ELR (cell line): ENCODE measurements around the gene DAW1.
A peak's percentile ranks its signal among the peaks of the same experiment; 100 is the strongest.

Experiments used
- DNase-seq: peaks from one replicate; pipeline ENCODE4 v3.0.0-alpha.2; 2015; ENCODE audit warnings: low read depth

Gene DAW1

DNA sequence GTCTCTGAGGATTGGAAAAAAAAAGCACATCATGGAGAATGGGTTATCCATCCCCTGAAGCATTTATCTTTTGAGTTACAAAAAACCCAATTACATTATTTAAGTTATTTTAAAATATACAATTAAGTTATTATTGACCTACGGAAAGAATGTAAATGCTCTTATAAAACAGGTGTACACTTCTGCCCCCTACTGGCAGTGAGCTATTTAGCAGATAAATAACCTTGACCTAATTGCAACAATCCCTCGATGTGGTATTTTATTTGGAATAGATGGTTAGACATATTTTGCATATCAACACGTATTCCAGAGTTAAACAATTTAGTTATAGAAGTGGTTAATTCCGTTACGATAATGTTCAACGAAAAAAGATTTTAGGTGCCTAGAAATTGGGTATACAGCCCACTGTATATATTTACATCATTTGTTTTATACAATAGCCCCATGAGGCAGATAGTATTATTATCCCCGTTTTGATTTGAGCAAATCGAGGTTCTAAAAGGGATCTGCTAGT is 9.1 kb upstream of the DAW1 start:
- peak; percentile 65 for DNase-seq

DNA sequence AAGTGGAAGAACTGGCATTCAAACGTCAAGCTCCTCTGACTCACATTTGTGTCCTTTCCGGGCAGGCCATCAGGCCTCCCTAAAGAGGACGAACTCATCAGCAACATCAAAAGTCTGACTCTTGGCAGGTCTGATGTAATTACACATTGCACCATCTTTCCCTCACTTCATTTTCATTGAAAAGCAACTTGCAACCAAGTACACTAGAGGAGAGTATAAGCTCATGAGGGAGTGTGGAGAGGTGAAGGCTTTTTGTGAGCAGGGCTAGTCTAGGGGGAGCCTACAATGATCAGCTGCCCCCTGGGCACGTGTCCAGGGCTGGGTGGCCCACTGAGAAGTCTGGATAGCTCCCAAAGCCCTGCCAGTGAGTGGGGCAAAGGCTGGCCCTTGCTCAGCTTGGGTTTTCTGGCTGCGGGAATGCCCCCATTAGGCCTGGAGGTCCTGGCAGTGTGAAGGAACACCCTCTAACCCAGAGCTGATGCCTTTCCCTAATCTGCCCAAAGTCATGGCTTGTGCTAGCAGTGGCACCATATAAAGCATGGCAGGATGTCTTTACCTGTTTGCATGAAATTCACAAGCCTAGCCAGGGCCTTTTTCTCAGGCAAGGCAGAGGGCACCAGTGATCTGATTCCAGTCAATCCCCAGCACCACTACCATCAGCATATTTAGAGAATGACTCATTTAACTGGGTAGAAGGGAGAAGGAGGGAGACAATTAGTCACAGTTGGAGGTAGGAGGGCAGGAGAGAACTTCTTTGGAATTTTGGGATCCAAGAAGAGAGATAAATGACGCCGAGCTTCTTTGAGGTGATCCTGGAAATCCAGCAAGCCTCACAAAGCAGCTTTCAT is 8.5 kb upstream of the DAW1 start:
- DNase-seq = peak; percentile 93

DNA sequence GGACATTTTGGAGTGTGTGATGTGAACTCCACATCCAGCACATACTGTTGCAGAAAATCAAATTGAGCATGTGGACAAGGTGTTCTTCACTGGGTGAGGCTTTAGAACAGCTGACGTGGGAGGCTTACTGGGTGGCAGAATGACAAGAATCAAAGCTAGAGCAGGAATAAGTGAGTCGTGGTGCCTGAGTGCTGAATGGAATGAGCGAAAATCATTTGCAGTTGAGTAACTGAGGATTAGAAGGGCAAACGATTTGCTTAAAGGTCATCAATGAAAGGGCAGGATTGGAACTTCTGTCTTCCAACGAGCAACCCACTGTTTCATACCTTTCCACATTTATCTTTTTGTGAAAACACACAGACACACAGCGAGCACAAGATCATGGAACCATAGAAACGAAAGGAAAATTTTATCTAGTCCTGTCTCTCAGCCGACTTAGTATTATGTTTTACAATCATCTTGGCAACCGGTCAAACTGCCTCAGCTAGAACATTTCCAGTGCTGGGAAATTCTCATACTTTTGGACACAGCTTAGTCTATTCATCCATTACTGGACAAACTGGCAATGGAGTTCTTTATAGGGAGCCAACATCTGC is 7.2 kb upstream of the DAW1 start:
- DNase-seq = no peak

DNA sequence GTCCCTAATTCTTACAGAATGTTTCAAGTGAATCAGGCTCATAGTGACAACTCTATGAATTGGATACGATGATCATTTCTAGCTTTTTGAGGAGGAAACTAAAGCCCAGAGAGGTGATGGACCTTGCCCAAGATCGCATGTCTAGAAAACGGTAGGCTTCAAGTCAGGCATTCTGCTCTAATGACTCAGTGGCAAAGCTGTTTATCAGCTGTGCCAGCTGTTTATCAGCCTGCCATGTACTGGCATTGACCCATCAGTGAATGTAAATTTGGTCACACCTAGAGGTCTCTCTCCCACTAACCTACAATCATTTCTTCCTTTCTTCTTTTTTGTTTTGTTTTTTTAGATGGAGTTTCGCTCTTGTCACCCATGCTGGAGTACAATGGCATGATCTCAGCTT is 6.1 kb upstream of the DAW1 start:
- DNase-seq = no peak

DNA sequence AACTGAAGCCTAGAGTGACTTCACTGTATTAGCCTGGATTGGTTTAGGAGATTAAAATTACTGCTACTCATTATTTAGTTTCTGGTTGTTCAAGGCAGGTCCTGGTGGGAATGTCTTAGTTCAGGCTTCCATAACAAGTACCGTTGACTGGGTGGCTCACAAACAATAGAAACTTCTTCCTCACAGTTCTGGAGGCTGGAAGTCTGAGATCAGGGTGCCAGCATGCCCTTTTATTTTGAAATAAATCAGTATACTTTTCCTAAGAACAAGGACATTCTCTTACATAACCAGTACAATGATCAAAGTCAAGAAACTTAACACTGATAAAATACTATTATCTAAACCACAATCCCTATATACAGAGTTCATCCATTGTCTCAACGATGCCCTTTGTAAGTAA is 4.0 kb upstream of the DAW1 start:
- no peak for DNase-seq

DNA sequence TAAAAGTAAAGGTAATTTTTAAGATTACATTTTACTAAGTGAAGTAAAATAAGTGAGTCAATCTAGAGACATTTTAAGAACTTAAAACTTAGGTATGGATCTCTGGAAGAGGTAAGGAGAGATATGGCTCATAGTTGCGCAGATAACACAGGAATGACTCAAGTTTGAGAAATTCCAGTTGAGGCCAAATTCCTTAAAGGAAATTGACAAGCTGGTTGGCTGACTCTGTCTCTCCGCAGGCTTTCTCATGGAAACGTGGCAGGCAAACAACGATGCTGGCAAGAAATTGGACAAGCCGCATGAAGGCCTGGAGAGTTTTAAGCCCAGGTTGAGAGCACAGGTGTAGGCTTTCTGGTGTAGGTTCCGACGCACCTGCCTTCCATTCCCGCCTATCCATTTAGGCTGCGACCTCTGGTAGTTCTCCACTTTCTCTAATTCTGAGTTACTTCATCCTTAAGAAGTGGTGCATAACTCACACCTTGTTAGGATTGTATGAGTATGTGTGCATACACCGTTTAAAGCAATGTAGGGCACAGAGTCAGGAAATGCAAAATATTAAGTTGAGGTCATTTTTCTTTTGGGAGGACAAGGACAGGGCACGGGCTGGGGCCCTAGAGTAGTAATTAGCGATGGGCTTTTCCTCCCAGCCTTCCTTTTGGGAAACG is 589 bp upstream of the DAW1 start:
- DNase-seq = peak; percentile 96

DNA sequence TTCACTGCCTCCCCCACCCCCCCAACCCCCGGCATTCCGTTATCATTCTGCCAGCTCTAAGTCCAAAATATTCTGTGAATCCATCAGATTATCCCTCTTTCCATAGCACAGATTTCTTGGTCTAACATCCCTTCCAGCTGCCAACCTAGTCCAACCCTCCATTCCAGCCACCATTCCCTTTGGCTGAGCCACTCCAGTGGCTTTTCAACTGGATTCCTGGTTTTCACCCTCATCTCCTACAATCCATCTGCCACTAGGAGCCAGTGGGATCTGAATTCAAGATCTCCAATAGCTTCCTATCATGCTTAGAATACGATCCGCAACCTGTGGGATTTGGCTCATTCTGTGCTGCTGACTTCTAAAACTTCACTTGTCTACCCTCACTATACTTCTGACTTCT is 1.2 kb downstream of the DAW1 start:
- no peak for DNase-seq

DNA sequence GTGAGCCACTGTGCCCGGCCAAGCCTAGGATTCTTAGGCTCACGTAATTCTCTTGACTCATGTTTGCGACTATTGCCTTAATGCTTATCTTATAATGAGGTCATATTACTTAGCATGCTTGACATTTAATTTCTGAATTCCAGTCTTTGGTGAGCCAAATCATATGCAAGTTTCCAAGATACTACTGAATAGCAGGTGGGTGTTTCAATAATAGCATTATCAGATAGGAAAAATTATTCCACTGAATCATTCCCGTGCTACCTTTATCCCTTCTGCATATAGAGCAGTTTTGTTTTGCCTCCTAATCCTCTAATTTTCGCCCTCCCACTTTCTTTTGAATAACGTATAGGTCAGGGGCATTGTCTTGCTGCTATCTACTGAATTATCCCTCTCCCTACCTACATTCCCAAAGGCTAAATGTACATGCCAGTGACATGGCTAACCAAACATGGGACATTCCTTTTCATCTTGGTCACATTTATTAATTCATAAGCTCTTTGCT is 4.9 kb downstream of the DAW1 start:
- peak; percentile 43 for DNase-seq

DNA sequence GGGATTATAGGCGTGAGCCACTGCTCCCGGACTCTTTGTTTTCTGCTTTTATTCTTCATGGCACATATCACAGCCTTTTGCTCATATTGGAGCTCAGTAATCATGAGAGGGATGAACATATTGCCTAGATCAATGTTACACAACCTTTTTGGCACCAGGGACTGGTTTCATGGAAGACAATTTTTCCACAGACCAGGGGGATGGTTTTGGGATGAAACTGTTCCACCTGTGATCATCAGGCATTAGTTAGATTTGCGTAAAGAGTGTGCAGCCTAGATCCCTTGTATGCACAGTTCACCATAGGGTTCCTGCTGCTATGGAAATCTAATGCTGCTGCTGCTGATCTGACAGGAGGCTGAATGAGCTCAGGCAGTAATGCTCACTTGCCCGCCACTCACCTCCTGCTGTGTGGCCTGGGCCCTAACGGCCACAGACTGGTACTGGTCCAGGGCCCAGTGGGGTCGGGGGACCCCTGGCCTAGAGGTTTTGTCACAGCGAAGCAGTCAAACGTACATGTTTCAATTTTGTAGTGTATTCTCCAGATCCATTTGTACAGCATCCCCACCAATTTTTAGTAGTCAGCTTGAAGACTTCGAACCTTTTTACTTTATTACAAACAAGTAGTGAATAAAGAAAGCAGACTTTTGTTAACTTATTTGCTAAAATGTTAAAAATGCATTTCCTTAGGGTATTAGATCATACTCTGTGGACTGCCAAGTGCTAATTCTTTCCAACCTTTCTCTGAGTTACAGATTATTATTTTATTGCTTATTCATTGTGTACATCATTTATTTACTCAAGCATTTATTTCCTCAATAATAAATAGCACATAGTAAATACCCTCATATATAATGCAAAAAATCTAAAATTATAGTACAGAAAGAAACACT is 6.2 kb downstream of the DAW1 start:
- DNase-seq = no peak

DNA sequence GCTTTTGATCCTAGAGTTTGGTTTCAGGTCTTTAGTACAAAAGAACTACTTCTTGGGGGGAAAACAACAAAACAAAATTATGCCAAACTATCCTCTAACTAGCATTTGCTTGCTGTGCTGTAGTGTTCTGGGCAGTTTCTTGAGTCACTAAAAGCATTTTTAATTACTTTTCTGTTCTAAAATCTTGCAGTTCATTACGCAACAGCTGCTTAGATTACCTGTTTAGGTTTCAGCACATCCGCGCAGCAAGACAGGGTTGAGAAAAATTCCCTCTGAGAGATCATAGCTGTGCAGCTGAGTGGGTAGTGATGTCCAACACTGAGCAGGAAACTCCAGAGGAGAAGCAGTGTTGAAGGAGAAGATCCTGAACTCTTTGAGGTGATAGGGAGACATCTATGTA is 9.0 kb downstream of the DAW1 start:
- DNase-seq = no peak

DNA sequence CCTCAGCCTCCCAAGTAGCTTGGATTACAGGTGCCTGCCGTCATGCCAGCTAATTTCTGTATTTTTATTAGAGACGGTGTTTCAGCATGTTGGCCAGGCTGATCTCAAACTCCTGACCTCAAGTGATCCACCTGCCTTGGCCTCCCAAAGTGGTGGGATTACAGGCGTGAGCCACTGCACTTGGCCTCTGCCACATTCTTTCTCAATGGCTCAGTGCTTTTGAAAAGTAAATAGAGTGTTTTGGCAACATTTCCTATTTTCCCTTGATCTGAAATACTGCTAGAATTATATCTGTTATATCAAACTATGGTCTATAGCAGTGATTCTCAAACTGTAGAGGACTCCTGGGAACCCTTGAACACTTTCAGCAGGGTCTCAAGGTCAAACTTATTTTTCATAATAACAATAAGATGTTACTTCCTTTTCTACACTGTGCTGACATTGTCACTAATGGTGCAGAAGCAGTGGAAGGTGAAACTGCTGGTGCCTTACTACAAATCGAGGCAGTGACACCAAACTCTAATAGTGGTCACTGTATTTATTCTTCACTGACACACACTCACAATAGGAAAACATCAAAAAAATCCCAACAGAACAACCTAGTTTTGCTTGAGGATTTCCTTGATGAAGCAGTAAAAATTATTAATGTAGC is 10.6 kb downstream of the DAW1 start:
- DNase-seq = peak; percentile 13

DNA sequence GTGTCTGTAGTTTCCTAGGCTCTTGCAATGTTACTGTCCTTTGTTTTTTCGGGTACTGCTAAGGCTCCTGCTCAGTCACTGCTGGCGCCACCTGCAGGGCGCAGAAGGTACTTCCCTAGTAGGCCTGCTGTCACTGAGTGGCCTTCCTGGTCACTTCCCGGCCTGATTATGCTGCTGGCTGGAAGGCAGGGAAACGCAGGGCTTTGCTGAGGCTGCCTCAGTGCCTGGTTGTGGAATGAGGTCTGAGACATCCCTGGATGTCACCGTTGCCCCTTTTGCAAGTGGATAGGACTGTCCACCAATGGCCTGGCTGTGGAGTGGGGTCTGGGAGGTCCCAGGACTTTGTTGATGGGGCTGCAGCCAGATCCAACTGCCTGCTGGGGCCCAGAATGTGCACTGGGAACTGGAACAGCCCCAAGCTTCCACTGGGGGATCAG is 13.1 kb downstream of the DAW1 start:
- DNase-seq = peak; percentile 82

DNA sequence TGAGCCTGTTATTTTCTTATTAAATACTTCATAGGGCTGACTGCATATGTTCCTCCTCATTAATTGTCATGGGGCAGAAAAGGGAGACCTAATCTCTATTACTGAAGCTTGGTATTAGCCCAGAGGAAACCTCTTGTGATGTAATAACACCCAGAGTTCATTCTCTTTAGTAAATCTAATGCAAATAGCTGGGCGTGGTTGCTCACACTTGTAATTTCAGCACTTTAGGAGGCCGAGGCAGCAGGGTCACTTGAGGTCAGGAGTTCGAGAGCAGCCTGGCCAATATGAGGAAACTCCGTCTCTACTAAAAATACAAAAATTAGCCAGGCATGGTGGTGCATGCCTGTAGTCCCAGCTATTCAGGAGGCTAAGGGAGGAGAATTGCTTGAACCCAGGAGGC is 14.7 kb downstream of the DAW1 start:
- DNase-seq = no peak

DNA sequence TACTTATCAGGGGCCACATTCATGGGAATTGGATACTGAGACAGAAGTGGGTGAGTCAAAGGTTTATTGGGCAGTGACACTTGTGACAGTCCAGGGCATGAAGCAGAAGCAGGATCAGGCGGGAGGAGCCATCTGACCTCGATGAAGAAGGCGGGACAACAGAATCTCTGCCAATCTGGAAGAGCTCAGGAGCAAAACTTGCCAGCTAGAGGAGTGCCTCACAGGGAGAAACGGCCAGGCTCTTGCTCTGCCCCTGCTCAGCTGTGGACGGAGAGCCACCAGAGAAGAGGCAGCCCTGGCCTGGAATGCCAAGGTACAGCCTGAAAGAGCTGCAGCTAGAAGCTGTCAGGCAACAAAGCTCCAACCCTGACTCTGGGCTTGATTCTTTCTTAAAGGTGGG is 16.9 kb downstream of the DAW1 start:
- DNase-seq = peak; percentile 19

DNA sequence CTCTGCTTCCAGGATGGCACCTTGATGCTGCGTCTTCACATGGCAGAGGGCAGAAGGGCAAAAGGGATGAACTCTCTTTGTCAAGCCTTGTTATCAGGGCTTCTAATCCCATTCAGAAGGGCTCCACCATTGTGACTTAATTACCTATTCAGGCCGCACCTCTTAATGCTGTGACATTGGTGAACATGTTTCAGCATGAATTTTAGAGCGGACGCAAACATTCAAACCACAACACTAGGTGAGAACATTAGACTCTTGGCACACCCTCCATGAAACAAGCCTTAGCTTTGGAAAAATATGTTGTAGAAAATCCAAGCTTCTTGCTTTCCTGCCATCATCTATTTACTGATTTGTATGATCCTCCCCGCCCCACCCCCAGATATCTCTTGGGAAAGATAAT is 17.9 kb downstream of the DAW1 start:
- DNase-seq = no peak

DNA sequence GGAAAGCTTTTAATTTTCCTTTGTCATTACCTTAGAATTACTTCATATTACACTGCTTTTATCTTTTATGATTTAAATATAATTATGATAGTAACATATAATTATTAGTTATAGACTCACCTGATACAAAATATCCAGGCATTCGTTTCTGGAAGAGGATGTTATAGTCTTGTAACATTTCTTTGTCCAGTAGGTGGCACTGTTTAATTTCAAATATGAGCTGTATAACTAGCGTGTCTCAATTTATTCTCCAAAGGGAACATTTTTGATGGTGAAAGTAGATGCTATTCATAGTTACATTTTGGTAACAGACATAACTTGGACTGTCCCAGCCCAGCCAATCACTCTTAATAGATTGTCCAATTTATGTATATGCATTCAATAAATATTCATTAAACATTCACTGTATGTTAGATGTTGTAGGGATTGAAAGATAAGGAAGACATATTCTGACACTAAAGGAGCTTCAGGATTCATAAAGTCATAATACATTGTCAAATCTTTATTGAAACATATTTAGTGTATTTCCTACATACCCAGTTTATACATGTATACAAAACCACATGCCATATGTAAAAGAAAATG is 19.2 kb downstream of the DAW1 start:
- DNase-seq = peak; percentile 74

DNA sequence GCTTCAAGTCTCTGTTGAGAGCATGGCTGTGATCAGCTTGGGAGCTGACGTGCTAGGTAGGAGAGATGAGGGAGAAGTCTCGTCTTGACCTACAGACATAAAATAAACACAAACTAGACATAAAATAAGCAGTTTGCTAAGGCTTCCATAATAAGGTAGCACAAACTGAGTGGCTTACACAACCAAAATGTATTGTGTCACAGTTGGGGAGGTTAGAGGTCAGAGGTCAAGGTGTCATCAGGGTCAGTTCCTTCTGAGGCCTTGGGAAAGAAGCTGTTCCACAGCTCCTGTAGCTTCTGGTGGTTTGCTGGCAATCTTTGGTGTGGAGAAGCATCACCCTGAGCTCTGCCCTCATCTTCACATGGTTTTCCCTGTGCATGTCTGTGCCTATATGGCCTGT is 20.2 kb downstream of the DAW1 start:
- no peak for DNase-seq

DNA sequence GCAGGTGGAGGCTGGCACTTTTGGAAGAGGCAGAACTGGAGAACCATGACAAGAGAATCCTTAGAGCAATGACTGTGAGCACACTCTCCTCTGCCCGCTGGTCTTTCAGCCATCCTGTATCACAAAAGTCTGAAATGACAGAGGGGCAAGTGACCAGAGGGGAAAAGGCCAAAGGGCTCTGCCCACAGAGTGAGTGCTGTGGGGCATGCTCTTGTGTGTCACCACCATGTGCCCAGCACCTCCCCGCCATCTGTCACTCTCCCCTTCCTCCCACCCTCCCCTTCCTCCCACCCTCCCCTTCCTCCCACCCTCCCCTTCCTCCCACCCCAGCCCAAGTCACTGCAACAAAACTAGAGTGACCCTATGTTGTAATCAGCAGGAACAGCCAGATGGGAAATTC is 31.9 kb downstream of the DAW1 start:
- no peak for DNase-seq

DNA sequence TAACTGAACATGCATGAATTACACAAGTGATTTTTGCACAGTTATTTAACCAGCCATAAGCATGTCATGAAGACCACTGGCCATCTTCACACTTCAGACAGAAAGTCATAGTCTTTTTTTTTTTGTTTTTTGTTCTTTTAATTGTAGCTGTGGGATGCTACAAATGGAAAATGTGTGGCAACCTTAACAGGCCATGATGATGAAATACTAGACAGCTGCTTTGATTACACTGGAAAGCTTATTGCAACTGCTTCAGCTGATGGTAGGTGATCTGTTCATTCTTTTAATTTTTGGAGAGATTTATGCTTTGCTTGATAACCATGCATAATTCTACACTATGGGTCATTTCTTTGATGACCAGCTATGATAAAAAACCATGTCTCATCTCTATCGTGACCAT is 35.6 kb downstream of the DAW1 start:
- DNase-seq = no peak

DNA sequence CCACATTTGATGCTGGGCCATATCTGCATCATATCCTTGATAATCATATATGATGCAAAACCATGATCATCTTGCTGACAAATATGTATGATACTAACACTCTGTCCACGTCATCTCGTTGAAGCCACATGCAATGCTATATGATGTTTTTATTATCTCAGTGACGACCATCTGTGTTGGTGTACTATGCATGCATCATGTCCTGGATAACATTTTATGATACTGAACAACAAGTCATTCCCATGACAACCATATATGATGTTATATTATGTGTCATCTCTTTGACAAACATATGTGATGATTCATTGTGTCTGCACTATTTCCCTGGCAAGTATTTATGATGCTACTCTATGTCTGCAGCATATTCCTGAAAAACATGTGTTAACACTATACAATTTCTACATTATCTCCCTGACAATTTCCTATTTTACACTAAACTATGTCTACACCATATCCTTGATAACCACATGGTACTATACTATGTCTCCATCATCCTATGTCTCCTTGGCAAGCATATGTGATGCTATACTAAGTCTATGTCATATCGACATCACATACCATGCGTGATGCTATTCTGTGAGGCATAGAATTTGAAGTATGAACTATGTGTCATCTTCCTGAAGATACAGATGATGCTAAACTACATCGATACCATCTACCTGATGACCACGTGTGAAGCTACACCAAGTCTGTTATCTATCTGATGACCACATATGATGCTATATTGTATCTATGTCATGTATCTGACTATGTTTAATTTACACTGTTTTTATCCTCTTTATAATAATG is 37.0 kb downstream of the DAW1 start:
- DNase-seq = peak; percentile 77
